Stimulated activated CD8-positive, alpha-beta memory T cell treated with anti-CD3 and anti-CD28 coated beads, Interleukin-4, amount 100 ng/mL, for 48 hours (primary cell): ENCODE results near the gene CTIF.
A peak's percentile ranks its signal among the peaks of the same experiment; 100 is the strongest.

Source experiments
- DNase-seq: peaks from one replicate; pipeline ENCODE4 v3.0.0-alpha.2; 2020

Gene CTIF

DNA sequence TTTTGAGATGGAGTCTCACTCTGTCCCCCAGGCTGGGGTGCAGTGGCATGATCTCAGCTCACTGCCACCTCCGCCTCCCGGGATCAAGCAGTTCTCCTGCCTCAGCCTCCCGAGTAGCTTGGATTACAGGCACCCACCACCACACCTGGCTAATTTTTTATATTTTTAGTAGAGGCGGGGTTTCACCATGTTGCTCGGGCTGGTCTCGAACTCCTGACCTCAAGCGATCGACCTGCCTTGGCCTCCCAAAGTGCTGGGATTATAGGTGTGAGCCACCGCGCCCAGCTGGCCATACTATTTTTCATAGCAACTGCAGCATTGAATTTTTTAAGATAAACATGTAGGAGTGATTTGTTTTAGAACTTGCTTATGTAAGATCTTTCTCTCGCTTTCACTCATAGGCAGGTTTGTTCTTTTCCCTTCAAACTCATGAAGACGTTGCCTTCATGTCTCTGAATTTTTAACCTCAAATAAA lies 273.2 kb downstream of the CTIF start:
- DNase-seq: peak; percentile 26

DNA sequence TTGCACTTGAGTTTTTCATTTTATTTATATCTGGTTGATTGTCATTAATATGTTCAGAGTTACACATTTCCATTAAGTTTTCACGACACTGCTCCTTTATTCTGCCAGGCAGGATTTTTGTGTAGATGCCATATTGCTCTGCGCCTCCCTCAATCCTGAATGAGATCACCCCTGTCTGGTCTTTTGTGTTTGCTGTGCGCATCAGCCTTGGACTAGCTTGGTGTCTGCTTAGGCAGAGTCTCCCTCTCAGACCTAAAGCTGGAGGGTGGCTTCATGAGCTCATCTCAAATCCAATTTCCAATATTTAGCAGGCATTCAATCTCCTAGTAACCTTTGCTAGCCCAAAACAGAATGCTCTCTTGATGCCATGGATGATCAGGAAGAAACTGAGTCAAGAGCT lies 274.5 kb downstream of the CTIF start:
- DNase-seq: peak; percentile 19

DNA sequence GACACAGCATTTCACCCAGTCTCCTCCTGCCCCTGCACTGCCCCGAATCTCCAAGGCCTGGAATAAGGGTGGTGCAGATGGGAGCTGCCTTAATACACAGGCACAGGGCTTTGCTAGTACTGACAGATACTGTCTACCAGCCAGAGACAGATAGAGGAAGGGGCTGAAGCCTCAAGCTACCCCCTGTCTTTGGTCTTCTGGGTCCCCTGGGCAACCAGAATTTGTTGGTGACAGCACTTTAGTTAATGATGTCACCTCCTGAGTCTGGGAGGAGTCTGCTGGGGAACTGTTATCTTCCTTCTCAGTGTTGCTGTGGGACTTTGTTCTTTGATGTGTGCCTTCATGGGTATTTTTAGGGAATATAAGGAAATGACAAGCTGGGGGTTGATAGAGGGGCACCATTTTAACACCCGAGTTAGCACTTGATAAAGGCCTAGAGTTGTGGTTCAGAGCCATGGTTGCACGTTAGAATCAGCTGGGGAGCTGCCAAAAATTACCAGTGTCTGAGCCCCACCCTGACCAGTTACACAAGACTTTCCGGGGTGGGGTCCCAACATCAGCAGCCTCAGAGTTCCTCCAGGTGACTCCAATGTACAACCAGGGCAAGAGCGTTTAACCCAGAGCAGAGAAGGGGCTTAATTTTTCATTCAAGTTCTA lies 275.1 kb downstream of the CTIF start:
- peak; percentile 26 for DNase-seq

DNA sequence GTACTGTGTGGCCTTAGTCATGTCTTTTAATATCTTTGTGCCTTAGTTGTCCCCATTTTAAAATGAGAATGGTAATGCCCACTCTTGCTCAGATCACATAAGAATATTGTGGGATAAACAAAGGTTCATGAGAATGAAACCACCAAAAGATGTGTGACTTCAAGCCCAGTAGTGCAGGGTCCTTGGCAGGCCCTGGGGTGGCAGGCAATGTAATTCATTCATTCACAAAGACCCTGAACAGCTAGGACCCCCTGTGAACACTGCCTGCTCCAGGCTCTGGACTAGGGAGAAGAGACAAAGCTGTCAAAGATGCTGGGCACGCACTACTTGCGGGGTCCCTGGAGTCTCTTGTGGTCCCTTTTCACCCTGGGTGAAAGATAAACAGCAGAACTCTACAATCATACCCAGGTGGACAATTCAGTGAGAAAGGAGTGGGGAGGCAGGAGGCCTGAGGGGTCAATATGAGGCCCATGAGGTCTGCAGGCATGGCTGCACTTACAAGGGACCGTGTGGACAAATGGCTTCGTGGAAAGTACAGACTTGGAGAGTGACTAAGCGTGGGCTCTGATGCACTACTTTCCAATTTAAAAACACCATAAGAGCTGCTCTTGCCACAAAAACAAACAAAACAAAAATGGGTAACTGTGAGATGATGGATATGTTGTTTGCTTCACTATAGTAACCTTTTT lies 275.8 kb downstream of the CTIF start:
- DNase-seq: peak; percentile 24

DNA sequence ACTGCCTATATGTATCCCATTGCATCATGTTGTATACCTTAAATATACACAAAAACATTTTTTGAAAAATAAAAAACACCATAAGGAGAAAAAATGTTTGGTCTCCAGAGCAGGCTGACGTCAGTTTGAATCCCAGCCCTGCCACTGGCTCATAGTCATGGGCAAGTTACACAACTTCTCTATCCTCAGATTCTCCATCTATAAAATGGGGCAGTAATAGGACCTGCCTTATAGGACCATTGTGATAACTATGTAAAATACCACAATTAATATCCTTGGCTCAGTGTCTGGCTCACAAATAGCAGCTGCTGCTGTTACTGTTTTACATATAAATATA lies 276.3 kb downstream of the CTIF start:
- peak; percentile 19 for DNase-seq

DNA sequence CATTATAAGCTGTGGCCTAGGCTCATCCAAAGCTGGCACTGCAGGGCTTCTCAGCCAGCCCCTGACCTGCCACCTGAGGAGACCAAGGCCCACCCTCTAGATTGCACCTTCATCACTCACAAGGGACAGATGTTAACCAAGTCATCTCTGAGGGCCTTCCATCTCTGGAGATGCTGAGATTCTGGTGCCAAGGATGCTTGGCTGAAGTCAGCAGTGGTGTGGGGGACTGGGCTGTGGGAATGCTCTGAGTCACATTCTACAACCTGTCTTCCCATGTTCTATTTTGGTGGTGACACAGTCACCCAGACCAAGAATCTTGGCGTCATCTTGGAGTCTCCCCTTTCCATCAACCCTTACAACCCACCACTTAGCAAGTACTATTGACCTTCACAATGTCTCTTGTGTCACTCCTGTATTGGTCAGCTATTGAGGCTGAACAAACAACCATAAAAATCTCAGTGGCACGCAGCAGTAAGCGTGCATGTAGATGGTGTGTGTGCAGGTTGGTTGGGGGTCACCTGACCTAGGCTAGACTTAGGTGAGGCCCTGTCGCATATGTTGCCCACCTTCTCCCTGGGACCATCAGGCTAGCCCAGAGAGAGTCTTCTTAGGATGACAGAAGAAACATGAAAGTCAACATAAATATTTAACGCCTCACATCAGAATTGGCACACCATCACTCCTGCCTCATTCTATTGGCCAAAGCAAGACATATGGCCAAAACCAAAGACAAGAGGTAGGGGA lies 276.9 kb downstream of the CTIF start:
- peak; percentile 22 for DNase-seq

DNA sequence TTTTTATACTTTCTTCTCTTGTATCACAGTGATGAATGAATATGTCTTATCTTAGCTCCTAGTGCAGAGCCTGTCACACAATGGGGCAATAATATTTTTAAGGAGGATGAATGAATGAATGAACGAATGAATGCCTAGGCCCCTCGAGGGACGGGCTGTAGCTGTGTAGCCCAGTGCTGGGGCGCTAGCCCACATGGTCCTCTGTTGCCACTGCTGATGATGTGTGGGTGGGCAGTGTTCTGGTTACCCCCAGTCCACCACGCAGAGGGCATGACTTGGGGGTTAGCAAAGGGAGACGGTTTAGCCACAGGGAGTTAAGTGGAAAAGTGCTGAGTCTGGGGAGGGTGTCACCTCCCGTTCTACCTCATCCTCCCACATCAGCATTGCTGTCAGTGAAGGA lies 277.7 kb downstream of the CTIF start:
- peak; percentile 22 for DNase-seq

DNA sequence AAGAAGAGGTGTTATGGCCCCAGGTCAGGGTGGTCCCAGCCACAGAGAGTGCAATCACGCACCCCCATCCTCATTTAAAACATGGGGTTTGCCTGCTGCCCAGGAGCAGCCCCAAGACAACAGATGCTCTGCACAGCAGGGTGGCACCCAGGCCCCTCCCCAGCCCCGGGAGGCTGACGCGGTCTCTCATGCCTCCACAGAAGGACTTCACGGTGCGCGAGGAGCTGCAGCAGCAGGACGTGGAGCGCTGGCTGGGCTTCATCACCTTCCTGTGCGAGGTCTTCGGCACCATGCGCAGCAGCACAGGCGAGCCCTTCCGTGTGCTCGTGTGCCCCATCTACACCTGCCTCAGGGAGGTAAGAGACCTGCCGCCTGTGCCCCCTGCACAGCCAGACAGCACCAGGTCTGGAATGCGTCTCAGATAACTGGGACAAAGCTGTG lies 278.2 kb downstream of the CTIF start:
- peak; percentile 16 for DNase-seq

DNA sequence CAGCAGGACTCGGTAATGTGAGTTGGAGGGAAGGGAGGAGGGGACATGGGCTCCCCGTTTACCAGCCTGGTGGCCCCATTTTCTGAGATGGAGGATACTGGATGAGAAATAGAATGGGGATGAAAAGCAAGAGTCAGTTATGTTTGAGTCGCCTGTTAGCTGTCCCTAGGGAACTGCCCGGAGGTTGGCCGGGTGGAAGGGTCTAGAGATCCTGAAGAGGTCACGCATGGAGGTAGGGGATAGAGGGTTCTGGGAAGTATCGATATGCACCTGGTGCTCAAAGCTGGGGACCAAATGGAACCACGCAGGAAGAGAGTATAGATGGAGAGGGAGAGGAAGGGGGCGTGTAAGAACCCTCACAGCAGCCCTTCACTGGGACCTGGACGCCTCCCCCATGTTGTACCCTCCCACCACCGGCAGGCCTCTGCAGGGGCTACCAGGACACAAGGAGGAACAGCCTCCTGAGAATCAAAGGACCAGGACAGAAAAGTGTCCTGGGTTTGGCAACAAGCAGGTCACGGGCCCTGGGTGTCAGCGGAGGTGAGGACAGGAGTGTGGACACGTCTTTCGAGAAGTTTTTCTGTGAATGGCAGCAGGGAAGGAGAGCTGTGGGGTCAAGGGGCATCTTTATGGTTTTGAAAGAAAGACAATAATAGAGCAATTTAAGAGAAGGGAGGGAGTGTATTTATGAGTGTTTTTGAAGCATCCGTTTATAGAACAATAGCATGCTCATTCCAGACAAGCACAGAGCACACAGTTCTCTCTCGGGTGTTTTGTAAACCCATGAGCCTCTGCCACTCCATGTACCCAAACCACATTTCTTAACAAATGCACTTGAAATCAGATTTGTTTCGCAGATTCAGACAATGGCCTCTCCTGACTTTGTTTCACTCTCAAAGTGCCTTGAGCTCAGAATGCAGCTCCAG lies 279.8 kb downstream of the CTIF start:
- DNase-seq: peak; percentile 16

DNA sequence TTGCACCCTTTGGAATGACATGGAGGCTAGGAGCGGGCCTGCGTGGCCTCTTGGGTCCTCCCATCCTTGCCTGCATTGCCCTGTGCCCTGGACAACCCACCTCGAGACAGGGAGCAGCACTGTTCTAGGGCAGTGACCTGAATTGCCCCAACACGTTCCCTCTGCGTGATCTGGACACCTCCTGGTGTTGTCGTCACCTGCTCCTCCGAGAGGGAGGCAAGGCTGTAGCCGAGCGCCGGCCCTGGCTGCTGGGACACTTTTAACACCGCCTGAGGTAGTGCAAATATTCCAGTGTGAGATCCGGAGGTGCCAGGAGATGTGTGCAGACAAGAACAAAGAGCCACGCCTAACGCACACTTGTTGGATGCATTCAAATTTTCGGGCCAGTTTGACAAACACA lies 280.4 kb downstream of the CTIF start:
- no peak for DNase-seq

DNA sequence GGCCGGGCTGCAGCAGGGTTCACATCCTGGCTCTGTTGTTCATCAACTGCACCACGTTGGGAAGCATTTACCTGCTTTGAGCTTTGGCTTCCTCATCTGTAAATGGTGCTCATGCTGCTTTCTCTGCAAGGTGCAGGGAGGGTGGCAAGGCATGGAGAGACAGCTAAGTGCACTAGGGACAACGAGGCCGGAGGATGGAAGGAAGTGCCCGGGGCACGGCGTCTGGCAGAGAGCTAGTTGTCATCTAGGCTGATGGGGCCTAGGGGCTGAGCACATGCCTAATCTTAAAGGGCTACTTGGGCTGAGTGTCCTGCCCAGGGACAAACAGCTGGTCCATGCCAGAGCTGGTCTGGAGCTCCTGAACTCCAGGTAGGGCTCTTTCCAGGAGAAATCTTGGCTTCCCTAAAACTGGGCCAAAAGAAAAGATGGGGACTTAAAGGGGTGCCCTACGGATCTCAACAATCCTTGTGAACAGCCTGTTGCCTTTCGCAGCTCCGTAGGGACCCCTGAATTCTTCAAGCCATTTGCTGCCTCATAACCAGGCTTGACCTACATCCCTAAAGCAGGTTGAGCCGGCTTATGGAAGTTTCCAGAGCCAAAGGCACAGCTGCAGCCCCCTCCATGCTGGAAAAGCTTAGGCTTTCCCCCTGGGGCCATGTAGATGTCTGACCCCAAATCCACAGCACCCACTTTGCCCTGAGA lies 281.1 kb downstream of the CTIF start:
- DNase-seq: peak; percentile 14

DNA sequence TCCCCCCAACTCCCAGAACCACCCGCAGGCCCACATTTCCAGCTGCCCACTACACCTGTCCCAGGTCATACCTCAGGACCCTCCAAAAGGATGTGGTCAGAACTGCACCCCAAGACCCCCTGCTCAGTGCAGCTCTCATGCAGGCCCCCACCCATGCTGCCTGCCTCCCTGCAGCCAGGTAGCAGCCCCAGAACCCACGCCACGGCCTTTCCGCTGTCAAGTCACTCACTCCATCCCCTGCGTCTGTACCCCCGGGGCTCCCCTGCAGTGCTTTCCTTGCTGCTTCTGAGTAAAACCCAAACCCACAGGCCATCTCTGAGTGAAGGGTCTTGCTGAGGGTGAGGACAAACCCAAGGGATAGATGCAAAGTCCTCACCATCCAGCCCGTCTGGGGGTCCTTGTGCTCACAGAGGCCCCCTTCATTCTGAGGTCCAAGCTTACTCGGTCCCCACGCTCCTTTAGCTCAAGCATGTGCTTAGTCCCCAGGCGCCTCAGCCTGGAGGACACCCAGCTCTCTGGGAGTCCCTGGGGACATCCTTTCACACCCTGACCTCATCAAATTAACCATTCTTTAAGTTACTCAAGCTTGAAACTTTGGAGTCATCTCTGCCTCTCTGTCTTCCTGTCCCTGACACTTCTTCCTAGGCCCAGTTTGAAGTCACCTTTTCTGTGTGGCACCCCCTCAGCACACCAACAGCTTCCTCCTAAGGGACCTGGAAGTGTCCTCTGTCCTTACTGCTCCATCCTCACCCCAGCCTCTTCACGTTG lies 281.8 kb downstream of the CTIF start:
- peak; percentile 40 for DNase-seq

DNA sequence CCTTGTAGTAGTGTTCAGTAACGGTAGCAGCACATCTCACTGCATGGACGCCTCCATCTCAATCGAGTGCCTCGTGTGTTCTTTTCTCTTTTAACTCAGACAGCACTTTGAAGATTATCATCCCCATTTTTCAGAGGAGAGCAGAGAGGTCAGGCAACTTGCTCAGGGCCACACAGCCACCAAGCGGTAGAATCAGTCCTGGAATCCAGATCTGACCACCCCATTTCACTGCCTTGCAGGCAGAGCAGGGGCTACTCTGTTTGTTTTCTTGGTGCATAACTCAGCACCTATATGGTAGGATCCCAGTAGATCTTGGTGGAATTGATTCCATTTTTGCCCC lies 282.4 kb downstream of the CTIF start:
- no peak for DNase-seq

DNA sequence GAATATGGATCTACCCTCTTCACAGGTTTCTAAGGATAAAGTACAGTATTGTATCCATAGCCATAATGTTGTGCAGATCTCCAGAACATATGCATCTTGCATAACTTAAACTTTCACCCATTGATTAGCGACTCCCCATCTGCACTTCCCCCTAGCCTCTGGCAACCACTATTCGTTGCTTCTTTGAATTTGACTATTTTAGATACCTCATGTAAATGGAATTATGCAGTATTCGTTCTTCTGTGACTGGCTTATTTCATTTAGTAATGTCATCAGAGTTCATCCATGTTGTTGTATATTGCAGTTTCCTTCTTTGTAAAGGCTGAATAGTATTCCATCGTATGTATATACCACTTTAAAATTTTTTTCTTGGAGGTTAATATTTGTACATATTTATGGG lies 283.0 kb downstream of the CTIF start:
- DNase-seq: no peak

DNA sequence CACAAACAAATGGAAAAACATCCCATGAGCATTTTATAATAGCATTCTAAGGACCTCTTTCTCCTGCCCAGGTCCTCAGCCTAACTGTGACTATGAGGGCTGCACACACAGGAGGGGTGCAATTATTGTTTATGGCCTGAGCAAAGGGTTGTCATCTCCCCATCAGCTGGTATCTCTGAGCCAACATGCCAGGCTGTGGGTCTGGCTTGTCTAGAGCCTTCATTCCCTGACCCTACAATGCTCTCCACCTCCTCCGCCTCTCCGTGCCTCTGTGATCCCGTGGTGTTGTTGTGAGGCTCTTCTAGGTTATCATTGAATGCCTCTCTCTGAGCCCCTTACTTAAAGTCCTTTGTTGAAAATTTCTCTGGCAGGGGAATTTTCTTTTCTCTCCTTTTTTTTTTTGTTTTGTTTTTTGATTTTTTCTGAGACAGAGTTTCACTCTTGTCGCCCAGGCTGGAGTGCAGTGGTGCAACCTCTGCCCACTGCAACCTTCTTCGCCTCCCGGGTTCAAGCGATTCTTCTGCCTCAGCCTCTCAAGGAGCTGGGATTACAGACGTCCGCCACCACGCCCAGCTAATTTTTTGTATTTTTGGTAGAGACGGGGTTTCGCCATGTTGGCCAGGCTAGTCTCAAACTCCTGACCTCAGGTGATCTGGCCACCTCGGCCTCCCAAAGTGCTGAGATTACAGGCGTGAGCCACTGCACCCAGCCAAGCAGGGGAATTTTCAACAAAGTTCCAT lies 285.6 kb downstream of the CTIF start:
- DNase-seq: peak; percentile 13

DNA sequence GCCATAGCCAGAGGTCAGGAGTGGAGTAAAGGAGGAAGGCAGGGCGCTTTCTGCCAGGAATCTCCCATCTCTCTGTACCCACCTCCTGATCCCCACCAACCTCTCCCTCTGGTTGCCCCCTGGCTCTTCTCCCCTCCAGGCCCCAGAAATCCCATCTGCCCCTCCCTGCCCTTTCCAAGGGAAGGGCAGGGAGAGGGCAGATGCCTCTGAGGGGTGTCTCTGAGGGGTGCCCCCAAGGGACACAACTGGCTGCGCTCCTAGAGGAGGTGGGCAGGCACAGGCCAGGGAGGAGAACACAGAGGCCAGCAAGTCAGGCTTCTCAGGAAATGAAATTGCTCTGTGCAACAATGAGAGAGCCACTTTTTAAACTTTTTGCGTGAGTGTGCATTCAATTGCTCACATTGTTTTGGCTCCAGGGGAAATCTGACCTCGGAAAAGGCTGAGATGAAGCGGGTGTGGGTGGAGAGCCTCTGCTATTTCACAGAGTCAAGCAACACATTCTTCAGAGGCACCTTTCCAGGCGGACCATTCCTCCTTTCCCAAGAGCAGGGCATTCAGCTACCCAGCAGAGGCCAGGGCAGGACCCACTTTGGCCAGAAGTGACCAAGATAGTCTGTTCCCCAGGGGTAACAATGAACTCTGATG lies 286.4 kb downstream of the CTIF start:
- peak; percentile 17 for DNase-seq

DNA sequence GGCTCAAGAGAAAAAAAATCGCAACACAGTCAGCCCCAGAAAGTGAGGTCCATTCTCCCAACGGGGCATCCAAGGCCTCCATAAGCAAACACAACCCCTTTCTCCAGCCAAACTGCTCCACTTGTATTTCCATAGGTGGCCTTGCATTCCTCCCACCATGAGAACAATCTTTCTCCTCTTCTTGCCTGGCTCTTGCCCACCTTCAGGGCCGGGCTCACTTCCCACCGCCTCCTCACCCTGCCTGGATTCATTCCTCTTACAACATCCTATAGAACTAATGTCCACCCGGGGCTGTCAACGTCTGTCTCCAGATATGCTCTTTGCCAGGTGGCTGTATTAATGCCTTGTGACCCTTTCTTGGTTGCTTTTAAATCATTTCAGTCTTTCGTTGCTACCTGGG lies 287.4 kb downstream of the CTIF start:
- peak; percentile 5 for DNase-seq

DNA sequence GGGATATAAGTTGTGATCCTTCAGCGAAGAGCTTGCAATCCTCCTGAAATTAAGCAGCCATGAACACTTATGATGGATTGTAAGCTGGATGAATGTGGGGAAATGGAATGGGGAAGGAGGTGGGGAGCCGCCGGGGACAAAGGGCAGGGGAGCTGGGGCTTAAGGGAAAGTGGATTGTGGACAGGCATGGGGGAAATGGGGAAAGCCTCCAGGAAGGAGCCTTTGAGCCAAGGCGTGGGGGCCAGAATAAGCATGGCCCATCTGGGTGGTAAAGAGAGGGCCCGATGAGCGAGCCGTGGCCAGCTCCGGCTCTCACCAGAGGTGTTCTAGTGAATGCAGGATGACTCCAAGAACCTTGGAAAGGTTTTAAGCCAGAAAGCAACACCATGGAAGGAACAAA lies 288.0 kb downstream of the CTIF start:
- peak; percentile 4 for DNase-seq

DNA sequence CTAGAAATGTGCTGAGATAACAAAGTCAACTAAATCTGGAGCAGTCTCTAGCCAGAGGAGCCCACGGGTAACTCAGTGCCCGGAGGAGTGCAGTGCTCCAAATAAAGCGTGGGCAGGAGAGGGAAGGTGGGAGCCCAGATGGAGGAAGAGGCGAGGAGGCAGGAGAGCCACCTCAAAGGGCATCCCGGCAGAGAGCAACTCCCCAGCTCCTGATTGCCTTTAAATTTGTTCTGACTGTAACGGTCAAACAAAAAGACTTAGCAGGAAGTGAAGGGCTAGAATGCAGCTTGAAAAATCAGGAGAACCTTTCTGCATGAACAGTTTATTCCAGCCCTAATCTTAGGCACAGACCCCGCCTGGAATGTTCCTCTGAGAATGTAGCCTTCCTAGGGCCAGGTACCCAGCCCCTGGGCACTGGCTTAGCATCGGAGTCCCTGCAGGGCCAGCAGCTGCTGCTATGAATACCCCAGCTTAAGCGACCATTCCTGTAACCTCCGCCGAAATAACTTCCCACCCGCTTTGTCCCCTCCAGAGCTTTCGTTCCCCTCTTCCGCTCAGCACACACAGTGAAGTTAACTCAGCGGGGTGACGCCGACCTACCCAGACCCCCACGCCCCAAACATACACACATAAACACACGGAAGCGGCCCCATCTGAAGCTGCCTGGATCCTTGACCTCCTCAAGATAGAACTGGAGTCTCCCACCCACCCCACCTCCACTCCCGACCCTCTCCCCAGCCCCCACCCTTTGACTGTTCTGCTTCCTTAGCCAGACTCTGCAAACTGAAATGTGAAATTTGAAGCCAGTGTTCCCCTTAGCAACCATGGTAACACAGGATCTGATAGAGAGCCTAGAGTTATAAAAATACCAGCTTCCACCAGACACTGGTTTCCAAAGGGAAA lies 288.7 kb downstream of the CTIF start:
- peak; percentile 14 for DNase-seq
